Transverse colon (tissue), 4 donors: ENCODE data around the gene CNTN4. TPM values are rescaled to one million over a fixed set of nuclear protein-coding genes. Genes with fewer than 3 reads are reported as not detected.

ENCODE experiments used
- DNase-seq: peaks from one replicate; pipeline ENCODE4 v3.0.0-alpha.2; 2019
- H3K27ac ChIP-seq, 4 donors: fragments of 200-600 bp; sonication (generic); 2 replicates each; pipeline ENCODE4 v1.5.1; 2016 to 2018; ENCODE audit warnings: inconsistent platforms in 4 of 4
- H3K27me3 ChIP-seq: fragments of 200-600 bp; sonication (generic); 2 replicates; pipeline ENCODE4 v1.5.1; 2017; ENCODE audit warnings: inconsistent platforms
- H3K36me3 ChIP-seq, 4 donors: fragments of 200-600 bp; sonication (generic); 2 replicates each; pipeline ENCODE4 v1.5.1; 2017 to 2019; ENCODE audit warnings: inconsistent platforms in 4 of 4
- H3K4me1 ChIP-seq, 4 donors: fragments of 200-600 bp; sonication (generic); 2 replicates each; pipeline ENCODE4 v1.5.1; 2017 to 2020; ENCODE audit warnings: inconsistent platforms in 4 of 4
- H3K4me3 ChIP-seq, 4 donors: fragments of 200-600 bp; sonication (generic); 1 replicate in 1 of 4; 2 replicates in 3 of 4; pipeline versions ENCODE4 v1.5.1 to v1.6.1; 2017 to 2019; ENCODE audit warnings: inconsistent platforms in 4 of 4
- H3K9me3 ChIP-seq, 2 donors: fragments of 200-600 bp; sonication (generic); 2 replicates each; pipeline ENCODE4 v1.5.1; 2017 to 2019; ENCODE audit warnings: inconsistent platforms in 2 of 2
- EP300 ChIP-seq: sonication (generic); formaldehyde crosslinking; IDR thresholded peaks from one replicate; pipeline ENCODE4 v1.6.1; 2017; ENCODE audit warnings: antibody characterized with exemption, low read depth
- POLR2A ChIP-seq: fragments of 450-650 bp; IDR thresholded peaks from one replicate; pipeline ENCODE4 v1.6.1; 2016; ENCODE audit warnings: antibody characterized with exemption, mild to moderate bottlenecking, moderate library complexity
- POLR2AphosphoS5 ChIP-seq, 3 donors: sonication (generic); formaldehyde crosslinking; IDR thresholded peaks; one replicate each; pipeline ENCODE4 v1.6.1; 2016; ENCODE audit warnings: antibody characterized with exemption in 3 of 3
- WGBS, 2 donors: methylation state at CpG; one replicate each; pipeline ENCODE4 v1.1.5; 2018; ENCODE audit warnings: low coverage in 1 of 2; 5-methylcytosine and 5-hydroxymethylcytosine counted together
- in situ Hi-C, 4 donors: fragments of 200-750 bp; cut with MboI; loops; one replicate each; pipeline versions ENCODE4 v1.15.0 to v1.15.1; 2017; ENCODE audit warnings: low sequenced_read_pairs in 3 of 4, low pct_ligation_motif_present in 1 of 4, low pct_unique_long_range_greater_than_20kb in 1 of 4
- intact Hi-C: fragments of 100-400 bp; cut with DNase I; formaldehyde crosslinking; loops from one replicate; pipeline ENCODE4 v1.15.1; 2023; ENCODE audit warnings: low total_unique reads
- total RNA-seq, 4 donors: library from RNA; depleted of rRNA; stranded (reverse); fragments of >200 nt; gene quantifications; one replicate each; pipeline ENCODE4 v1.1.0, GENCODE V29; 2016
- TF ChIP-seq, protein P1 (sequence below), 5 experiments: fragments of 200-600 bp in 3 of 5; fragments of 450-650 bp in 2 of 5; sonication (generic) in 3 of 5; IDR thresholded peaks; 1 replicate in 2 of 5; 2 replicates in 3 of 5; pipeline ENCODE4 v1.5.1; 2016 to 2017; ENCODE audit warnings: antibody characterized with exemption in 5 of 5, inconsistent platforms in 3 of 5, mild to moderate bottlenecking in 2 of 5, moderate library complexity in 1 of 5

CNTN4 gene
- total RNA-seq, 4 donors from 2014 or later: 17.6 to 49.0 (median 17.8) TPM

DNA sequence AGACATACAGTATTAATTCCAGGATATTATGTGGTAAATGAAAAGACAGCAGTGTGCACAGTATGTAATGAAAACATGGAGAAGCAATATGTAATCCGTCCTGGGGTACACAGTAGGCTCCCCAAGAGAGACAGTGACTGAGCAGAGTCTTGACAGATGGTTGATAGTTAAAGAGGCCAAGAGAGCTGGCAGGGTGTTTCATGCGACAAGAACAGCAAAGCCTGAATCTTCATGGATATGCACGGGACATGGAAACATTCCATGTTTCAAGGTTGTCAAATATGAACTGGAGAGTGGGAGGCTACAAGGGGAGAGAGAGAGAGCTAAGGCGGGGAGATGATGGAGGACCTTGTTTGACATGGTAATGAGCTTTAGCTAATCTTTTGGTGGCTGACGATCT, 673.1 kb downstream of the CNTN4 start:
- no peaks in the 10 kb centered on the region for H3K9me3 ChIP-seq
- H3K4me3 ChIP-seq: no peak overlapping the region
- intact Hi-C loops: no loop called here
- no peaks in the 10 kb centered on the region for H3K4me1 ChIP-seq
- H3K27me3 ChIP-seq: no peaks in the 10 kb centered on the region
- no peak for DNase-seq
- WGBS, 2 donors: 84 to 85% methylated on average over 4 to 5 of the region's 5 CpGs
- in situ Hi-C loops: no loop called here
- no peaks in the 10 kb centered on the region for H3K36me3 ChIP-seq
- no peak overlapping the region for H3K27ac ChIP-seq
- TF ChIP-seq, protein P1, sequence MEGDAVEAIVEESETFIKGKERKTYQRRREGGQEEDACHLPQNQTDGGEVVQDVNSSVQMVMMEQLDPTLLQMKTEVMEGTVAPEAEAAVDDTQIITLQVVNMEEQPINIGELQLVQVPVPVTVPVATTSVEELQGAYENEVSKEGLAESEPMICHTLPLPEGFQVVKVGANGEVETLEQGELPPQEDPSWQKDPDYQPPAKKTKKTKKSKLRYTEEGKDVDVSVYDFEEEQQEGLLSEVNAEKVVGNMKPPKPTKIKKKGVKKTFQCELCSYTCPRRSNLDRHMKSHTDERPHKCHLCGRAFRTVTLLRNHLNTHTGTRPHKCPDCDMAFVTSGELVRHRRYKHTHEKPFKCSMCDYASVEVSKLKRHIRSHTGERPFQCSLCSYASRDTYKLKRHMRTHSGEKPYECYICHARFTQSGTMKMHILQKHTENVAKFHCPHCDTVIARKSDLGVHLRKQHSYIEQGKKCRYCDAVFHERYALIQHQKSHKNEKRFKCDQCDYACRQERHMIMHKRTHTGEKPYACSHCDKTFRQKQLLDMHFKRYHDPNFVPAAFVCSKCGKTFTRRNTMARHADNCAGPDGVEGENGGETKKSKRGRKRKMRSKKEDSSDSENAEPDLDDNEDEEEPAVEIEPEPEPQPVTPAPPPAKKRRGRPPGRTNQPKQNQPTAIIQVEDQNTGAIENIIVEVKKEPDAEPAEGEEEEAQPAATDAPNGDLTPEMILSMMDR (IDR thresholded peaks at IDR 0.05): no peak
- TF ChIP-seq EP300: no peak
- TF ChIP-seq POLR2A: no peak
- TF ChIP-seq POLR2AphosphoS5 (IDR thresholded peaks at IDR 0.05): no peak

DNA sequence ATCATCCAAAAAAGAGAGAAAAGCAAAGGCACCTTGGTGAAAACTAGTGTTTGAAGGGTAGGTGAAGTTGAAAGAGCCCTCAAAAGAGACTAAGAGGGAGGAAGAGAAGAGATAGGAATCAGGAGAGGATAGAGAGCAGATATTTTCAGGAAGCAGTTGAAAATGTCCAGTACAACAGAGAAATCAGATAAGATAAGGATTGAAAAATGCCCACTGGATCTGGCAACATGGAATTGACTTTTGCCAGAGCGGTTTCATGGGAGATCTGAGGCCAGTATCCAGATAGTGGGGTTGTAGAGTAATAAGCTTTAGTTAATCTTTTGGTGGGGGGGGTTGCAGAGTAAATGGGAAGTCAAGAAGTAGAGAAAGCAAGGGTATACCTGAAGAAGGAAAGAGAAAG, 674.1 kb downstream of the CNTN4 start:
- Histone ChIP-seq H3K4me1 (no peaks in the 10 kb centered on the region), H3K4me3 (no peak overlapping the region), H3K27me3 (no peaks in the 10 kb centered on the region), H3K36me3 (no peaks in the 10 kb centered on the region), H3K27ac (no peak overlapping the region), H3K9me3 (no peaks in the 10 kb centered on the region)
- WGBS, 2 donors: 63 to 83% methylated on average over 1 of the region's 1 CpG
- TF ChIP-seq POLR2A: no peak
- in situ Hi-C loops (no loop called here), intact Hi-C loops (no loop called here)
- no peak for DNase-seq

DNA sequence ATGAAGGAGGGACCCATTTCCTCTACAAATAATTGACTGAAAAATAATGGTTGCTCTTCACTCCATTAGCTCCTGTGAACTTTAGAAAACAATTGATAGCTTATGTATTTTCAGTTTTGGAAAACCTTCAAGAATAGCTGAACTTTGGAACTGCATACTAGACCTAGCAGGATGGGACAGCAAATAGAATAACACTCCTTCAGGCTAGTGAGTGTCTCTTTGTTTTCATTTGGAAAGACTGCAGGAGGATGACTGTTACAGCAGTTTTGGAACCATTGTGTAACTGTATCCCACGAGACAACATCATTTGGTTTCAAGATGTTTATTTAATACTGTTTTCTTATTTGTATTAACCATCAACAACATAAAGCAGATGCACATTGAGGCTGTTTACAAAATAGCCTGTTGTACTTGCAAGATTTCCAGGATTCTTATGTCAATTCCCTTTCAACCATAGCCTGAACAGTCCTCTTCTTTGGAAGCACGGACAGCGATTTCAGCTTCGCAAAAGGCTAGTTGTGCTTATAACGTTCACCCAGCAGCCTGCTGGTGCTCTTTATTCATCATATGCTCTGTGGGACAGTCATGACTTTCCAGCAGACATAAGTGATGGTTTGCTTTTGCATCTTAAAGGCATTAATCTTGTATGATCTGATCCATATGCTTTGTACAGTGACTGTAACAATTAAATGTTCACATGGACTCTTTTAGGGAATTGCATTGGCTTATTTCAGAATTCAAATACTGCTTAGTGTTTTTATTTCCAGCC, 676.0 kb downstream of the CNTN4 start:
- Histone ChIP-seq H3K27ac (no peak overlapping the region), H3K27me3 (no peaks in the 10 kb centered on the region), H3K9me3 (no peaks in the 10 kb centered on the region), H3K4me1 (no peaks in the 10 kb centered on the region), H3K36me3 (no peaks in the 10 kb centered on the region), H3K4me3 (no peak overlapping the region)
- 66 to 68% methylated on average over 5 of the region's 5 CpGs for WGBS, 2 donors
- intact Hi-C loops (no loop called here), in situ Hi-C loops (no loop called here)
- TF ChIP-seq POLR2A: no peak
- no peak for TF ChIP-seq POLR2AphosphoS5 (IDR thresholded peaks at IDR 0.05)
- TF ChIP-seq, protein P1 (IDR thresholded peaks at IDR 0.05): no peak
- no peak for TF ChIP-seq EP300
- no peak for DNase-seq

DNA sequence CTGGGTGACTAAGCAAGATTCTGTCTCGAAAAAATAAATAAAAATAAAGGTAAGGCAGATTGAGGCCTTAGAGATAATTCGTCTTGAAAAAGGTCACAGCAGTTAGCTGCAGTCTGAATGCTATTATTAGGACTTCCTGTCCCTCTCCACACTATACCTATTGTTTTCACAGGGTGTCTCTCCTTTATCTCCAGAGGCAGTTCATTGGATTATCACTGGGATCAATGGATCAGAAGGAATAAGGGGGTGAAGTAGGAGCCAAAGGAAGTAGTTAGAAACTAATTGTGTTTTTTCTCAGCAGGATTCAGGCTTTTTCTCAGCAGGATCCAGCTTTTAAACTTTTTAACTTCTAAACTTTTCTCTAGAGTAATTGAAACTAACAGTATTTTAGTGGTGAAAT, 684.6 kb downstream of the CNTN4 start:
- DNase-seq: no peak
- no peak for TF ChIP-seq EP300
- TF ChIP-seq POLR2A: no peak
- TF ChIP-seq, protein P1 (IDR thresholded peaks at IDR 0.05): no peak
- TF ChIP-seq POLR2AphosphoS5 (IDR thresholded peaks at IDR 0.05): no peak
- H3K4me3 ChIP-seq: no peak overlapping the region
- H3K4me1 ChIP-seq: no peaks in the 10 kb centered on the region
- intact Hi-C loops: no loop called here
- 60 to 79% methylated on average over 1 to 2 of the region's 2 CpGs for WGBS, 2 donors
- in situ Hi-C loops: no loop called here
- no peak overlapping the region for H3K27ac ChIP-seq
- H3K9me3 ChIP-seq: no peaks in the 10 kb centered on the region
- no peaks in the 10 kb centered on the region for H3K36me3 ChIP-seq
- no peaks in the 10 kb centered on the region for H3K27me3 ChIP-seq

DNA sequence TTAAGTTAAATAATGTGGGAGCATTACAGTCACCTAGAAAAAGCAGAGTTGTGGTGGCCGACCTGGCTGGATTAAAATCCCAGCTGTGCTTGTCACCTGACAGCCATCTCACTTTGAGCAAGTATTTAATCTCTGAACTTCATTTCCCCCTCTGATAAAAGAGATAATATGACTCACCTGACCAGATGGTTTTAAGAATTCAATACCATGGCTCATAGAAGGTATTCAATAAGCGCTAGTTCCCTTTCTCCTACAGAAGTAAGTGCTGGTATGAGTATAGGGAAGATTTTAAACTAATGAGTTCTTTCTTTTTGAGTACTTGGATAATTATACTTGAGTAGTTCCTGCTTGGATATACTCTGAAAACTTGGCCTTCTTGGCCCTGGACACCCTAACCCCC, 686.0 kb downstream of the CNTN4 start:
- WGBS, 2 donors: 59 to 80% methylated on average over 2 of the region's 2 CpGs
- H3K9me3 ChIP-seq: no peaks in the 10 kb centered on the region
- no peak overlapping the region for H3K27ac ChIP-seq
- H3K27me3 ChIP-seq: no peaks in the 10 kb centered on the region
- DNase-seq: no peak
- no peaks in the 10 kb centered on the region for H3K36me3 ChIP-seq
- TF ChIP-seq POLR2A: no peak
- no peak for TF ChIP-seq EP300
- no peak for TF ChIP-seq POLR2AphosphoS5 (IDR thresholded peaks at IDR 0.05)
- TF ChIP-seq, protein P1 (IDR thresholded peaks at IDR 0.05): no peak
- no peak overlapping the region for H3K4me3 ChIP-seq
- in situ Hi-C loops (no loop called here), intact Hi-C loops (no loop called here)
- no peaks in the 10 kb centered on the region for H3K4me1 ChIP-seq
